GM12892 (cell line): ENCODE results near the gene TANK.

ENCODE experiments used
- DNase-seq: peaks from one replicate; pipeline ENCODE4 v3.0.0; 2011; ENCODE audit not compliant: insufficient read length
- FAIRE-seq: peaks from 2 replicates; lab custom pipeline; 2011; peaks lifted over from hg19 to GRCh38; lab: Jason Lieb, UNC
- POLR2A ChIP-seq: IDR thresholded peaks from 2 replicates; pipeline ENCODE4 v1.6.1; 2011; ENCODE audit warnings: low read depth, low read length, control low read depth
- POLR2AphosphoS5 ChIP-seq: IDR thresholded peaks from 2 replicates; pipeline ENCODE4 v1.6.1; 2011; ENCODE audit warnings: low read depth, low read length, control low read depth
- TAF1 ChIP-seq: IDR thresholded peaks from 2 replicates; pipeline ENCODE4 v1.6.1; 2011; ENCODE audit warnings: low read depth, mild to moderate bottlenecking, control low read depth, low read length, borderline replicate concordance

The TANK gene

DNA sequence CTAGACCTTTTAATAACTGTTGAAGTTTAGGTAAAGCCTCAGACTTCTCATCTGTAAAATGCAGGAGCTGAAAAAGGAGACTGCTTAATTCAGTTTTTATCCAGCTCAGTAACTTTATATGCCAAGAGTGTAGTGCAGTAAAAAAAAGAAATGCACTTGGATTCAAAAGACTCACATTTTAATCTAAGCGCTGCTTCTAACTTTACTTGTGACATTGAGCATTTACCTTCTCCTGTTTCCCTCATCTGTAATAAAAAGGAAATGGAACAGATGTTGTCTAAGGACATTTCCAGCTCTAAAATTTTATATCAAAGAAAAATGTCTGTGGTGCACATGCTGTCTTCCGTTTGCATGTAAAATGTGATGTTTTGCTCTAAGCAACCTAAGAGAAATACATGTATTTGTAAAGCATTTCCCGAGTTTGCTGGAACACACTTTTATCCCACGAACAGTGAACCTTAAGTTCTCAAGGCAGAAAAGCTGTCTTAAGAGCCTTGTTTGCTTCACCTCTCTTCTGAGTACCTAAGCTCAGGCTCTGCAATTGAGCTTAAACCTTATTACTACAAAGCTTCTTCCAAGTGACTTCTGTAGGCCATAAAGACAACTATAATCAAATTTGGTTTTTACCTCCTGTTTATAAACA, 24.2 kb upstream of the TANK start:
- DNase-seq: no peak
- no peak for FAIRE-seq
- TF ChIP-seq POLR2AphosphoS5 (no peak), TAF1 (no peak), POLR2A (no peak)

DNA sequence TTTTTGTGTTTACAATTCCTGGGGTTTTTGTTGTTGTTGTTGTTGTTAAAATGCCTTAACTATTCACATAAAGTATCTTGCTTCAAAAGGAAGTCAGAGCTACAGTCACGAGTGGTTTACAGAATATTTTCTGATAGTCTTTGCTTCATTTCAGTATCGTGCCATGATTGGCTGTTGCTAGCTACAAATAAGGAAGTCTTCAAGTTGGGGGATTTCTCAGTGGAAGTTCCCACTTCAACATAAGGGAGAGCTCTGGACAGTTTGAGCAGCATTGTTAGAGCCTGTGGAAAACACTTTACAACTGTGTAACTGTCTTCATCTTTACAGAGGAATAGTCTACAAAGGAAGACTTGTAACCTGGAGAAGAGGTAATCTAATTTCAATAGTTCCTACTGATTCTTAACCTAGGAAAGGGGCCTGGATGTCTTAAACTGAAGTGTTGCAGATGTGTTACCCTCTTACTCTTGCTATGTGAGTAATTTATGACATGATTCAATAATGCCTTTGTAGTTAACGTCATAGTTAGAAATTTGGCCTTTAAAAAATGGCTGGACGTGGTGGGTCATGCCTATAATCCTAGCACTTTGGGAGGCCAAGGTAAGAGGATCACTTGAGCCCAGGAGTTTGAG, 23.4 kb upstream of the TANK start:
- peak; percentile 92 for TF ChIP-seq POLR2A
- TF ChIP-seq POLR2AphosphoS5: peak; percentile 84
- peak; percentile 47; the same call in 1 of the 2 replicates for TF ChIP-seq TAF1
- no peak for DNase-seq
- peak; percentile 91 for FAIRE-seq

- DNase-seq (no peak), FAIRE-seq (peak; percentile 77)
- 0 out of 2 replicates have a peak, but pooled peaks have one; percentile 49 for TF ChIP-seq POLR2A
- no peak for TF ChIP-seq TAF1
- TF ChIP-seq POLR2AphosphoS5: peak; percentile 72
Measured at GRCh38 chr2:161138429-161138828, 21.8 kb upstream of the TANK start.

DNA sequence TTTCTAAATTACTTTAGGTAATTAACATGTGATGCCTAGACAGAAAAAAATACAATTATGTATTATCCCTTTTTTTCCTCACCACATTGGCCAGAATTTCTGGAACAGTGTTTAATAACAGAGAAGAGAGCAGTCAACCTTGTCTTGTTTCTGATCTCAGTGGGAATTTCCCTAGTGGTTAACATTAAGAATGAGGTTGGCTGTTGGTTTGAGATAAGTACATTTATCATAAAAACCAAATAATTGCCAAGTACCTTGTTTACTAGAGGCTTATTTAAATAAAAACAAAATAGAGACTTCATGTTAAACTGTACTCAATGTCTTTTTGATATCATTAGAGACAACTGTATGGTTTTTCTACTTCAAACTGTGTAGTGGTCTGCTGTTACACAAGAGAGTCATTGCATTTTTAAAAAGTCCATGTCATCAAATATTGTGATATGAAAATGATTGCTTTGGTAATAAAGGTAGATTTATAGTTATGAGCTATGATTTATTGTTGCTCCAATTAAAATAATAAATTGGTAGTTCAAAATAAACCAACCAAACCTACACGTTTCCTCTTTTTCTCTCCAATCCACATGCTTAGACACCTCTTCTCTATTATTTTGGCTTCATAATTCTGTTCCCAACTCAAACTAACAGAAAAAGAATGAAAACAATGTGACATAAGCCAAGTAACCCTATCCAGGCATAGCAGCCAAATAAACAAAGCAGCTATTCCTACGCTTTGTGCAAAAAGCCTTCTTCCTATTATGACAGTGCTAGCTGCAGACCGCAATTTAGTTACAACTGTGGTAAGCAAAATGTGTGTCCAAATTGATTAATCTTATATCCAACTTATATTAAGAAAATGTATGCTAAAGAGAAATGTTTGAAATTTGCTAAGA, 20.9 kb upstream of the TANK start:
- TF ChIP-seq POLR2A (no peak), POLR2AphosphoS5 (no peak), TAF1 (no peak)
- DNase-seq: no peak

DNA sequence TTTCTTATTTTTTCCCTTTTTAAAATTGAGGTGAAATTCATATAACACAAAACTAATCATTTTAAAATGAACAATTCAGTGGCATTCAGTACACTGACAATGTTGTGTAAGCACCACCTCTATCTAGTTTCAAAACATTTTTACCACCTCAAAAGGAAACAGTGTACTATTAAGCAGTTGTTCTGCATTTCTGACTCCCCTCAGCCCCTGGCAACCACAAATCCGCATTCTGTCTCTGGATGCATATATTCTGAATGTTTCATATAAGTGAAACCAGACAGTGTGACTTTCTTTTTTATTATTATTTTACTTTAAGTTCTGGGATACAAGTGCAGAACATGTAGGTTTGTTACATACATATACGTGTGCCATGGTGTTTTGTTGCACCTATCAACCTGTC, 19.2 kb upstream of the TANK start:
- DNase-seq (no peak), FAIRE-seq (peak; percentile 91)
- TF ChIP-seq TAF1: no peak
- TF ChIP-seq POLR2AphosphoS5: no peak
- TF ChIP-seq POLR2A: no peak

More for the DNA sequence above, 20.9 kb upstream of the TANK start:
- FAIRE-seq: peak; percentile 65

GRCh38 chr2:161146209-161146775, 13.9 kb upstream of the TANK start:
- no peak for FAIRE-seq
- DNase-seq: no peak
- TF ChIP-seq POLR2A (no peak), POLR2AphosphoS5 (no peak), TAF1 (no peak)

GRCh38 chr2:161146996-161147395, 13.2 kb upstream of the TANK start:
- FAIRE-seq: no peak

GRCh38 chr2:161147856-161148255, 12.4 kb upstream of the TANK start:
- FAIRE-seq (peak; percentile 75), DNase-seq (no peak)
- TF ChIP-seq TAF1: no peak

More at GRCh38 chr2:161146996-161147395, 13.2 kb upstream of the TANK start:
- TF ChIP-seq TAF1 (no peak), POLR2A (no peak), POLR2AphosphoS5 (no peak)
- DNase-seq: no peak

- FAIRE-seq (no peak), DNase-seq (no peak)
- no peak for TF ChIP-seq TAF1
- TF ChIP-seq POLR2A: no peak
- TF ChIP-seq POLR2AphosphoS5: no peak
Measured at GRCh38 chr2:161150704-161151103, 9.5 kb upstream of the TANK start.

DNA sequence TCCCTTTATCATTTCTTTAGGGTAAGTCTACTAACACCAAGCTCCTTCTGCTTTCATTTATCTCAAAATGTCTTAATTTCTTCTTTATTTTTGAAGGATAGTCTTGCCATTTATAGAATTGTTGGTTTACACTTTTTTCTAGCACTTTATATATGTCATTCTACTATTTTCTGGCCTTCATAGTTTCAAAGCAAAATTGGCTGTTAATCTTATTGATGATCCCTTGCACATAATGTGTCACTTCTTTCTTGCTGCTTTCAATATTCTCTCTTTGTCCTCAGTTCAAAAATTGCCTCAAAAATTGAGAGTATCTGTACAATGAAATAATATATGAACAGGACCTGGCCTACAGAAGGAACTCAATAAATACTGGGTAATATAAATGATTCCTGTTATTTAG, 7.9 kb upstream of the TANK start:
- DNase-seq (no peak), FAIRE-seq (peak; percentile 38)
- TF ChIP-seq TAF1 (no peak), POLR2AphosphoS5 (no peak), POLR2A (no peak)

GRCh38 chr2:161158882-161159281, 1.3 kb upstream of the TANK start:
- no peak for DNase-seq
- no peak for FAIRE-seq
- TF ChIP-seq TAF1 (no peak), POLR2AphosphoS5 (no peak), POLR2A (no peak)
